Tibial nerve (tissue), 4 donors: Measurements from ENCODE around the gene PKP1. TPM values are rescaled to one million over a fixed set of nuclear protein-coding genes. Genes with fewer than 3 reads are reported as not detected.

ENCODE experiments used
- DNase-seq, 2 donors: peaks; one replicate each; pipeline ENCODE4 v3.0.0-alpha.2; 2019; ENCODE audit warnings: low spot score in 2 of 2
- H3K27ac ChIP-seq, 4 donors: fragments of 200-600 bp; sonication (generic) in 3 of 4; one replicate each; pipeline ENCODE4 v1.5.1; 2017 to 2019; ENCODE audit warnings: mild to moderate bottlenecking in 1 of 4
- H3K27me3 ChIP-seq, 2 donors: fragments of 200-600 bp; sonication (generic) in 1 of 2; one replicate each; pipeline versions ENCODE4 v1.5.1 to v1.6.0; 2017 to 2019
- H3K36me3 ChIP-seq, 3 donors: fragments of 200-600 bp; sonication (generic); one replicate each; pipeline ENCODE4 v1.5.1; 2018 to 2019
- H3K4me1 ChIP-seq, 4 donors: fragments of 200-600 bp; sonication (generic) in 3 of 4; one replicate each; pipeline ENCODE4 v1.5.1; 2017 to 2019
- H3K4me3 ChIP-seq, 4 donors: fragments of 200-600 bp; sonication (generic) in 3 of 4; one replicate each; pipeline ENCODE4 v1.5.1; 2017 to 2019; ENCODE audit warnings: mild to moderate bottlenecking in 1 of 4, moderate library complexity in 1 of 4
- H3K9me3 ChIP-seq, 4 donors: fragments of 200-600 bp; sonication (generic) in 3 of 4; one replicate each; pipeline ENCODE4 v1.5.1; 2017 to 2019
- CTCF ChIP-seq, 5 experiments: fragments of 200-600 bp in 3 of 5; fragments of 450-650 bp in 2 of 5; sonication (generic) in 3 of 5; IDR thresholded peaks; one replicate each; pipeline ENCODE4 v1.5.1; 2016 to 2019; ENCODE audit warnings: antibody characterized with exemption in 5 of 5, mild to moderate bottlenecking in 3 of 5, moderate library complexity in 2 of 5
- EP300 ChIP-seq, 2 donors: sonication (generic); formaldehyde crosslinking; IDR thresholded peaks; one replicate each; pipeline ENCODE4 v1.6.1; 2017; ENCODE audit warnings: antibody characterized with exemption in 2 of 2, mild to moderate bottlenecking in 1 of 2
- POLR2A ChIP-seq, 2 donors: fragments of 450-650 bp; IDR thresholded peaks; one replicate each; pipeline ENCODE4 v1.6.1; 2017; ENCODE audit warnings: antibody characterized with exemption in 2 of 2, mild to moderate bottlenecking in 2 of 2, moderate library complexity in 2 of 2
- WGBS, 2 donors: methylation state at CpG; one replicate each; pipeline ENCODE4 v1.1.5; 2018; 5-methylcytosine and 5-hydroxymethylcytosine counted together
- total RNA-seq, 4 donors: library from RNA; depleted of rRNA; stranded (reverse); fragments of >200 nt; gene quantifications; one replicate each; pipeline ENCODE4 v1.1.0, GENCODE V29; 2016

Gene PKP1
- total RNA-seq, 4 donors from 2014 or later = 0.22 to 0.90 (median 0.39) TPM; not detected in 1

- DNase-seq = no peak
- H3K36me3 ChIP-seq = no peaks in the 10 kb centered on the region
- no peak for TF ChIP-seq CTCF (IDR thresholded peaks at IDR 0.05)
- TF ChIP-seq EP300 (IDR thresholded peaks at IDR 0.05) = no peak
- no peak for TF ChIP-seq POLR2A (IDR thresholded peaks at IDR 0.05)
- no peaks in the 10 kb centered on the region for H3K4me1 ChIP-seq
- WGBS, 2 donors = 82 to 84% methylated on average over 15 of the region's 15 CpGs
- H3K27ac ChIP-seq = no peak overlapping the region
- no peak overlapping the region for H3K4me3 ChIP-seq
- H3K9me3 ChIP-seq = no peaks in the 10 kb centered on the region
- H3K27me3 ChIP-seq = no peaks in the 10 kb centered on the region
These were observed 77.8 kb downstream of the PKP1 start for GRCh38 chr1:201360901-201361651.

- no peaks in the 10 kb centered on the region for H3K27me3 ChIP-seq
- no peaks in the 10 kb centered on the region for H3K4me1 ChIP-seq
- WGBS, 2 donors = 52 to 55% methylated on average over 9 to 10 of the region's 10 CpGs
- H3K9me3 ChIP-seq = no peaks in the 10 kb centered on the region
- TF ChIP-seq POLR2A (IDR thresholded peaks at IDR 0.05) (no peak), CTCF (IDR thresholded peaks at IDR 0.05) (peak; percentile 44 to 80 (median 65))
- no peak overlapping the region for H3K27ac ChIP-seq
- no peak overlapping the region for H3K4me3 ChIP-seq
- DNase-seq = no peak
- H3K36me3 ChIP-seq = no peaks in the 10 kb centered on the region
These were observed 78.6 kb downstream of the PKP1 start for GRCh38 chr1:201361652-201362504.

- H3K9me3 ChIP-seq = no peaks in the 10 kb centered on the region
- 83 to 97% methylated on average over 3 of the region's 3 CpGs for WGBS, 2 donors
- no peaks in the 10 kb centered on the region for H3K36me3 ChIP-seq
- no peak overlapping the region for H3K4me3 ChIP-seq
- H3K4me1 ChIP-seq = no peaks in the 10 kb centered on the region
- TF ChIP-seq EP300 (IDR thresholded peaks at IDR 0.05) = no peak
- no peak for TF ChIP-seq CTCF (IDR thresholded peaks at IDR 0.05)
- no peak for TF ChIP-seq POLR2A (IDR thresholded peaks at IDR 0.05)
- H3K27ac ChIP-seq = no peak overlapping the region
- H3K27me3 ChIP-seq = no peaks in the 10 kb centered on the region
- no peak for DNase-seq
These were observed 79.6 kb downstream of the PKP1 start for GRCh38 chr1:201362906-201363305.

GRCh38 chr1:201363467-201363866 lies 80.2 kb downstream of the PKP1 start:
- no peaks in the 10 kb centered on the region for H3K27me3 ChIP-seq
- no peak overlapping the region for H3K27ac ChIP-seq
- H3K9me3 ChIP-seq = no peaks in the 10 kb centered on the region
- no peak for DNase-seq
- no peaks in the 10 kb centered on the region for H3K36me3 ChIP-seq
- no peak overlapping the region for H3K4me3 ChIP-seq
- WGBS, 2 donors = 69 to 79% methylated on average over 8 of the region's 8 CpGs
- H3K4me1 ChIP-seq = no peaks in the 10 kb centered on the region
- TF ChIP-seq POLR2A (IDR thresholded peaks at IDR 0.05) (no peak), CTCF (IDR thresholded peaks at IDR 0.05) (no peak), EP300 (IDR thresholded peaks at IDR 0.05) (no peak)

- TF ChIP-seq CTCF (IDR thresholded peaks at IDR 0.05) (no peak), EP300 (IDR thresholded peaks at IDR 0.05) (no peak), POLR2A (IDR thresholded peaks at IDR 0.05) (no peak)
- H3K4me3 ChIP-seq = no peak overlapping the region
- no peaks in the 10 kb centered on the region for H3K9me3 ChIP-seq
- DNase-seq = no peak
- no peaks in the 10 kb centered on the region for H3K27me3 ChIP-seq
- no peak overlapping the region for H3K27ac ChIP-seq
- no peaks in the 10 kb centered on the region for H3K36me3 ChIP-seq
- 74 to 79% methylated on average over 6 of the region's 6 CpGs for WGBS, 2 donors
- H3K4me1 ChIP-seq = no peaks in the 10 kb centered on the region
These were observed 81.5 kb downstream of the PKP1 start for GRCh38 chr1:201364808-201365105.
